ENCODE measurements around the gene KDM3A. TPM values are rescaled to one million over a fixed set of nuclear protein-coding genes. Genes with fewer than 3 reads are reported as not detected.

The KDM3A gene
- total RNA-seq, 2 donors from 2014 or later: 24.6 to 56.6 TPM

Small RNA genes within 50 kb of the gene (small RNA-seq; reads per million reads assigned to genes)
- gene RNU6-640P: 0 reads per million in 2 donors

Other genes with a start within 250 kb of the KDM3A start
- gene IMMT, start 245.9 kb upstream of the KDM3A start, total RNA-seq: 10 to 100 TPM; 32.6 to 52.5 TPM
- 10 to 100 TPM; 20.7 to 24.7 TPM for gene MRPL35, start 241.9 kb upstream of the KDM3A start, total RNA-seq
- gene REEP1, start 103.7 kb upstream of the KDM3A start, total RNA-seq: 100 to 1,000 TPM in 1 of 2 donors, 1 to 10 TPM in 1; 6.6 to 224 TPM
- 100 to 1,000 TPM; 109 to 126 TPM for gene CHMP3, start 122.1 kb downstream of the KDM3A start, total RNA-seq
- gene RNF103, start 182.5 kb downstream of the KDM3A start, total RNA-seq: 10 to 100 TPM; 40.8 to 41.9 TPM

Measured in prostate gland (tissue), 2 donors.